Activated naive CD4-positive, alpha-beta T cell treated with anti-CD3 and anti-CD28 coated beads, Interleukin-2, amount 10 ng/mL, durations not matched to agents 7 days and 5 days (primary cell): Measurements from ENCODE around the gene CSRNP2.
A peak's percentile ranks its signal among the peaks of the same experiment; 100 is the strongest.

ENCODE experiments used
- CTCF ChIA-PET: fragments of 350-600 bp; sonication (Branson Sonifier 250); formaldehyde crosslinking; loops from one replicate; lab custom pipeline; 2021; ENCODE audit warnings: antibody characterized with exemption; lab: Charles Lee
- DNase-seq: peaks from one replicate; pipeline ENCODE4 v3.0.0-alpha.2; 2020
- H3K27ac Mint-ChIP-seq: one replicate; pipeline ENCODE4 v1.8.0; 2021; ENCODE audit warnings: mild to moderate bottlenecking, moderate library complexity, mixed read lengths
- H3K27me3 Mint-ChIP-seq: one replicate; pipeline ENCODE4 v1.8.0; 2021; ENCODE audit warnings: mild to moderate bottlenecking, mixed read lengths
- H3K36me3 Mint-ChIP-seq: one replicate; pipeline ENCODE4 v1.8.0; 2021; ENCODE audit warnings: mixed read lengths
- H3K4me1 Mint-ChIP-seq: one replicate; pipeline ENCODE4 v1.8.0; 2021; ENCODE audit warnings: mixed read lengths
- H3K4me3 Mint-ChIP-seq: one replicate; pipeline ENCODE4 v1.8.0; 2021; ENCODE audit warnings: mild to moderate bottlenecking, moderate library complexity, mixed read lengths
- H3K9me3 Mint-ChIP-seq: one replicate; pipeline ENCODE4 v1.8.0; 2021; ENCODE audit warnings: mixed read lengths

CSRNP2 gene

DNA sequence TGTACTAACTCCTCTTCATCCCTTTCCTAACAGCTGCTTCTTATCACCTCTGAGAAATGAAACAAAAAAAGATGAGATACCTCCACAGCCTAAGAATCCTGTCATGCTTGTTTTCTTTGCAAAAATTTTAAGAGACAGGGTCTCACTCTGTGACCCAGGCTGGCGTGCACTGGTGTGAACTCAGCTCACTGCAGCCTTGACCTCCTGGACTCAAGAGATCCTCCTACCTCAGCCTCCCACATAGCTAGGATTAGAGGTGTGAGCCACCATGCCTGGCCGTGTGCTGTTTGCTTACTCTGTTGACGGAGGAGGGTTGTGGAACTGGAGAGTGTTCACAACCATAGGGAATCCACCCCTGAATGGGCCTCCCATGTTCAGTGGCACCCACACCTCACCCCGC, 16.2 kb downstream of the CSRNP2 start:
- Mint-ChIP-seq H3K9me3 (no peaks in the 10 kb centered on the region), H3K36me3 (peaks cover 26% of the 10 kb centered on the region), H3K27me3 (no peaks in the 10 kb centered on the region), H3K4me3 (no peak overlapping the region), H3K4me1 (no peaks in the 10 kb centered on the region), H3K27ac (no peak overlapping the region)
- CTCF ChIA-PET: no interaction called here
- DNase-seq: no peak

DNA sequence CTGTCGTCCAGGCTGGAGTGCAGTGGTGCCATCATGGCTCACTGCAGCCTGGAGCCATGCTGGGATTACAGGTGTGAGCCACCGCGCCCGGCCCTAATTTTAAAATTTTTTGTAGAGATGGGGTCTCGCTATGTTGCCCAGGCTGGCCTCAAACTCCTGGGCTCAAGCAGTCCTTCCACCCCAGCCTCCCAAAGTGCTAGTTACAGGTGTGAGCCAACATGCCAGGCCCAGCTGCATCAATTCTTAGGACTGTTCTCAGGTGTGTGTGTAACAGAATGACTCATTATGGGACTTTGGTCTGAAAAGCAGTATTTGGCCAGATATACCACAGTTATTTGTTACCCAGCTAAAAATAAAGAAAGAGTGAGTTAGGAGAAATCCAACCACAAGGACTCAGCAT, 17.9 kb downstream of the CSRNP2 start:
- peaks cover 21% of the 10 kb centered on the region for H3K36me3 Mint-ChIP-seq
- H3K9me3 Mint-ChIP-seq: no peaks in the 10 kb centered on the region
- CTCF ChIA-PET: no interaction called here
- no peaks in the 10 kb centered on the region for H3K4me1 Mint-ChIP-seq
- no peak overlapping the region for H3K27ac Mint-ChIP-seq
- DNase-seq: no peak
- H3K27me3 Mint-ChIP-seq: no peaks in the 10 kb centered on the region
- H3K4me3 Mint-ChIP-seq: no peak overlapping the region

DNA sequence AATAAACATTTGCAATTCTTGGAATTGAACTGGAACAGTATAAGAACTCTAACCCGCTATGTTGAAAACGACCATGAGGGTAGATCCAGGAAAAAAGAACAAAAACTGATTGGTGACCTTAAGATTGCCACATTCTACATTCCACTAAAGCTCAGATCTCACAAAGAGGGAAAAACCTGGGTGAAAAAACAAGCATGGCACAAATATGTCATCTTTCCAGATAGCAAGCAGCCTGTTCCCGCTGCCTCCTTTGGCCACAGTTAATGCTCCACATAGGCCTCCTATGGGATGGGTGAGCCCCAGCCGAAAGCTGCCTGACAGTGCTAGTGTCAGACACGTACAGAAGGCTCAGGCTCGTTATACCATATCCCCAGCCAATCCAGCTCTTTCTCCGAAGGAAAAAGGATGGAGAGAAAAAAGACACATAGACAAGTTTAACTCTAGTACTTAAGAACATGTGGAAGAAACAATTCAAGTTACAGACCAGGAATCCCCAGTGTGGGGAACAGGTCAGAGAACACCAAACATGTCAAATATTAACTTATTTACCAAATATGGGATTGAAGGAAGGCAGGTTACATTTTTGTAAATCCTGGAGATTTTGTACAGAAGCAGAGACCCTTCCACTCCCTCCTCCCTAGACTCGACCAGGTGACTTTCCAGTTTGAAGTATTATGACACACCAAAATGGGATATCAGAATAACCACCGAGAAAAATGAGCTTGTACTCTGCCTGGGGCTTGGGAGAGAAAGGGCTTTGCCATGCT, 20.6 kb downstream of the CSRNP2 start:
- H3K27me3 Mint-ChIP-seq: no peaks in the 10 kb centered on the region
- CTCF ChIA-PET: interaction anchor here (1.9 kb wide), 1 partner anchor 190 kb away, joined by 5 read pairs; no protein-coding TSS in a partner anchor
- H3K9me3 Mint-ChIP-seq: no peaks in the 10 kb centered on the region
- H3K4me3 Mint-ChIP-seq: no peak overlapping the region
- H3K4me1 Mint-ChIP-seq: no peaks in the 10 kb centered on the region
- no peak overlapping the region for H3K27ac Mint-ChIP-seq
- no peak for DNase-seq
- peaks cover 32% of the 10 kb centered on the region for H3K36me3 Mint-ChIP-seq

DNA sequence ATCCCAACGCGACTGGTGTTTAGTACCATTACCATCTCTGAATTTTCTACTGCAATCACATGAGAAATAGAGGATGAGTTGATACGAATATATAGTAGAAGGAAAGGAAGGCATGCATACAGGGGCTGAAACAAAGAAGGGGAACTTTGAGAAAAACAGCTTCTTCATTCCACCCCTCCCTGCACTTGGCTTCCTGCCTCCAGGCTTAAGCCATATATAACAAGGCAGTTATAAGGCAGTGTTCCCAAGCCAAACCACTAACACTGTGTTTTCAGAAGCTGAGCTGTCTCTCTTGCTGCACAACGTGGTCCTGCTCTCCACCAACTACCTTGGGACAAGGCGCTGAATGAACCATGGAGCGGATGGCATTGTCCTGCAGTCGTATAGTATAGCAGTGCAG, 24.3 kb downstream of the CSRNP2 start:
- no peak for DNase-seq
- H3K9me3 Mint-ChIP-seq: no peaks in the 10 kb centered on the region
- peaks cover 39% of the 10 kb centered on the region for H3K36me3 Mint-ChIP-seq
- H3K27me3 Mint-ChIP-seq: no peaks in the 10 kb centered on the region
- CTCF ChIA-PET: no interaction called here
- no peaks in the 10 kb centered on the region for H3K4me1 Mint-ChIP-seq
- no peak overlapping the region for H3K27ac Mint-ChIP-seq
- no peak overlapping the region for H3K4me3 Mint-ChIP-seq

DNA sequence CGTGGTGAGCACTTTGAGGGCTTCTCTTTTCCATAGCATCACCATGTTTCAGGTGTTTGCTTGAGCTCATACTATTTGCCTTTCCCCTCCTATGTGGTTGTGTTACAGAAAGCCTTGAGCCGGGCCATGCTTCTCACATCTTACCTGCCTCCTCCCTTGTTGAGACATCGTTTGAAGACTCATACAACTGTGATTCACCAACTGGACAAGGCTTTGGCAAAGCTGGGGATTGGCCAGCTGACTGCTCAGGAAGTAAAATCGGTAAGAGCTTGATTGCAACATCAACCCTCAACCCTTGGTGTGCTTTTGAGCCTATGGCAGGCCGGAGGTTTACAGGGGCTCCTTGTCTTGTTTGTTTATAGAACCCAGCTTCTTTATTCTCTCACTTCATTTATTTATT, 27.2 kb downstream of the CSRNP2 start:
- Mint-ChIP-seq H3K27me3 (no peaks in the 10 kb centered on the region), H3K27ac (no peak overlapping the region), H3K36me3 (peaks cover 43% of the 10 kb centered on the region), H3K9me3 (no peaks in the 10 kb centered on the region), H3K4me1 (peaks cover 6% of the 10 kb centered on the region), H3K4me3 (no peak overlapping the region)
- CTCF ChIA-PET: interaction anchor here (1.6 kb wide), 1 partner anchor 197 kb away, joined by 6 read pairs; no protein-coding TSS in a partner anchor
- no peak for DNase-seq

DNA sequence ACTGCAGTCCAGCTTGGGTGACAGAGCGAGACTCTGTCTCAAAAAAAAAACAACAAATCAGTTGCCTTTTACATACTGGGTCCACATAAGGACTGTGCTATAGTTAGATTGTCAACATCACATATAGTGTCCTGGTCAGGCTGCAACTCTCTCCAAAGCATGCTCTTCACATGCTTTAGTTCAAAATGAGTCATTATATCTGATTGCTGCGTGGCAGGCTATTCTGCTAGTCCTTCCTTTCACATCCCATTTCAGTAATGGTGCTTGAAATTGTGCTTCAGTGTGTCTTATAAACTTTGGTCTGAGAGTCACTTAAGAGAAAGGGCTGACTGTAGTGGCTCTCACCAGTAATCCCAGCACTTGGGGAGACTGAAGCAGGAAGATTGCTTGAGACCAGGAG, 28.3 kb downstream of the CSRNP2 start:
- Mint-ChIP-seq H3K4me3 (no peak overlapping the region), H3K4me1 (peaks cover 10% of the 10 kb centered on the region), H3K27ac (no peak overlapping the region), H3K27me3 (no peaks in the 10 kb centered on the region), H3K9me3 (no peaks in the 10 kb centered on the region), H3K36me3 (peaks cover 42% of the 10 kb centered on the region)
- no peak for DNase-seq
- CTCF ChIA-PET: no interaction called here

DNA sequence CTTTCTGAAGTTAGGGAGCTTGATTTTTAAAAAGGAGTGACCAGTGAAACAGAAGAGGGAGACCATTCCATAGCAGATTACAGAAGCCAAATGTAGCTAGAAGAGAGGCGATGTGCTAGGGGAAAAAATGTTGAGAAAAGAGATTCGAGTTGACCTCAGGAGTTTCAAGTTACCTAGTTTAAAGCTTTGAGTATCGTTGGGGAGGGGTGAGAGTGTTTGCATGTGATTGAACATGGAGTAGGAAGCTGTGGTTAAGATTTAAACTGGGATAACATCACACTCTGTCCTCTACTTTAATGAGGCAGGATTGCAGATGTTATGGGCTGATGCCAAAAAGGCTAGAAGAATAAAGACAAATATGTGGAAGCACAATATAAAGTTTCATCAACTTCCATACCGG, 31.6 kb downstream of the CSRNP2 start:
- CTCF ChIA-PET: no interaction called here
- H3K9me3 Mint-ChIP-seq: no peaks in the 10 kb centered on the region
- no peak overlapping the region for H3K27ac Mint-ChIP-seq
- H3K4me3 Mint-ChIP-seq: no peak overlapping the region
- no peak for DNase-seq
- H3K4me1 Mint-ChIP-seq: peaks cover 33% of the 10 kb centered on the region
- H3K36me3 Mint-ChIP-seq: peaks cover 31% of the 10 kb centered on the region
- H3K27me3 Mint-ChIP-seq: no peaks in the 10 kb centered on the region

DNA sequence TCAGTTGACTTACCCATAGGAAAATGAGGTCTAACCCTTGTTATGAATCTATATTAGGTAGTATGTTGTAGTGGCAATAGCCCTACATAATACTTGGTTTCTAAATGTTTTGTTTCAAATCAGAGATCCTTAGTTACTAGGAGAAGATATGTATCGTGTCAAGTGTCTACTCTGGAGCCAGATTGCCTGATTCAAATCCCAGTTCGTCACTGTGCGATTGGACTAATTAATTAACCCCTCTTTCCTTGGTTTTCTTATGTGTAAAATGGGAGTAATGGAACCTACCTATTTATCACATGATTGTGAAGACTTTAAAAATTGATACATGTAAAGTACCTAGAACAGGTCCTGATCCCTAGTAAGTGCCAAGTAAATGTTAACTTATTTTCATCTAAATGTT, 33.9 kb downstream of the CSRNP2 start:
- peak overlapping the region; percentile 87 for H3K27ac Mint-ChIP-seq
- DNase-seq: no peak
- CTCF ChIA-PET: interaction anchor here (0.8 to 2.1 kb wide), 2 partner anchors 26 to 292 kb away, joined by 3 to 6 read pairs; no protein-coding TSS in a partner anchor

DNA sequence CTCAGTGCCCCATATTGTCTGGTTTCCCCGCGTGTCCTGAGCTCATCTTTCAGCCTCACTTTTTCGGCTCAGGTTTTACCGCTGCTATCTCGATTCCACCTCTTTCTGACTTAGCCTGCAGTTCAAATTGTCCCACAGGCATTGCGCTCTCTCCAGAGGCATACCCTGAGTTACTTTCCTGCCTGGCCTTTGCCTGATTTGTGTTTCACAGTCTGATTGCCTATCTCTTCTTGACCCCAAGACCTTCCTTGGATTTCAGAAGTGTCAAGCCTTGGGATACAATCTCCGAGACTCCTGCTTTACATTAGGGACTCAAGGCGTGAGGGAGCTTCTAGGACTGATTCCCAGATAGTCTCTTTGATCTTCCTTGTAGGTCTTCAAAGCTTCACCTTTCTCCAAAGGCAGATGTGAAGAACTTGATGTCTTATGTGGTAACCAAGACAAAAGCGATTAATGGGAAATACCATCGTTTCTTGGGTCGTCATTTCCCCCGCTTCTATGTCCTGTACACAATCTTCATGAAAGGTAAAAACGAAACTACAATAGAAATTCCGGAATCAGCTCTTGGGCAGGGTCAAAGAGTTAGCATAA, 34.6 kb downstream of the CSRNP2 start:
- H3K9me3 Mint-ChIP-seq: no peaks in the 10 kb centered on the region
- H3K4me1 Mint-ChIP-seq: peaks cover 36% of the 10 kb centered on the region
- H3K27ac Mint-ChIP-seq: peak overlapping the region; percentile 87
- H3K36me3 Mint-ChIP-seq: peaks cover 16% of the 10 kb centered on the region
- DNase-seq: peak; percentile 27
- H3K27me3 Mint-ChIP-seq: no peaks in the 10 kb centered on the region
- peak overlapping the region; percentile 94 for H3K4me3 Mint-ChIP-seq
- CTCF ChIA-PET: interaction anchor here (0.8 to 2.1 kb wide), 3 partner anchors 27 to 292 kb away, joined by 3 to 6 read pairs (median 3); no protein-coding TSS in a partner anchor

More for the DNA sequence above, 33.9 kb downstream of the CSRNP2 start:
- H3K9me3 Mint-ChIP-seq: no peaks in the 10 kb centered on the region
- H3K36me3 Mint-ChIP-seq: peaks cover 23% of the 10 kb centered on the region
- H3K4me3 Mint-ChIP-seq: peak overlapping the region; percentile 94
- no peaks in the 10 kb centered on the region for H3K27me3 Mint-ChIP-seq
- peaks cover 36% of the 10 kb centered on the region for H3K4me1 Mint-ChIP-seq

DNA sequence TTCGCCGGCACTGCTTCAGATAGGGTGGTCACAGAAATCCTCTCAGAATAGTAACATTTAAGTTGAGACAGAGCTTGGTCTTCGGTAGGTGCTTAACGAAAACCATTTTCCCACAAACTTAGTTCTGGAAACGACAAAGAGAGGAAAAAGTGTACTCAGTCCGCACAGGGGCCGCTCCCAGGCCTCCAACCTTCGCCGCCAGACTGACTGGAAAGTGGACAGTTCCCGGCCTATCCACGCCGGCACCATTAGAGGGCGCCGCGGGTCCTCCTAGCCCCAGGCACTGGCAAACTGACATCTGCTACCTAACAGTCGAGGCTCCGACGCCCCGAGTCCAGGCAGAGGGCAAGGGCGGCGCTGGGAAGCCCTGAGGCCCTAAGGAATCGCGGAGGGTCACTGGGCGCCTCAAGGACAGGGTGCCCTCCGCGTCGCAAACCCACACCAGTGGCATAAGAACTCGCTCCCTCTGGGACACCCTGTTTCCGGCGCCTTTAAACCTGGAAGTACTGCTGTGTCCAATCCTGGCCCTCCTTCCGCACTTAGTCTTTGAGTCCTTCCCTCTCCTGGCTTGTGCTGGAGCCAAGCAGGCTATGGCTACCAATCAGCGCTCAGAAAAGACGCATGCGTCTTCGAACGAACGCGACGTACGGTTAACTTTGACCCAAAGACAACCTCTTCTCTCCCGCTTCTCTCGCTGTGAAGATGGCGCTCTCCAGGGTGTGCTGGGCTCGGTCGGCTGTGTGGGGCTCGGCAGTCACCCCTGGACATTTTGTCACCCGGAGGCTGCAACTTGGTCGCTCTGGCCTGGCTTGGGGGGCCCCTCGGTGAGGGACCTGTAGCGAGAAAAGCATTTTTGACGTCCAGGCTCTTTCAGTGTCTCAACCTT, 35.5 kb downstream of the CSRNP2 start, which contains the start of gene LETMD1:
TSS of gene LETMD1 (plus strand) at position 673 of the 886 bp plus-strand sequence. CDS start at position 703, 30 bp downstream.
- peaks cover 12% of the 10 kb centered on the region for H3K36me3 Mint-ChIP-seq
- CTCF ChIA-PET: interaction anchor here (0.8 to 2.1 kb wide), 8 partner anchors 20 to 296 kb away, joined by 3 to 6 read pairs (median 4); partner anchors contain the start of gene SLC11A2
- H3K4me1 Mint-ChIP-seq: peaks cover 36% of the 10 kb centered on the region
- H3K9me3 Mint-ChIP-seq: no peaks in the 10 kb centered on the region
- peak within 1 kb of the TSS; percentile 94 for H3K4me3 Mint-ChIP-seq
- DNase-seq: peak; percentile 95
- H3K27me3 Mint-ChIP-seq: no peaks in the 10 kb centered on the region
- peak within 1 kb of the TSS; percentile 87 for H3K27ac Mint-ChIP-seq

DNA sequence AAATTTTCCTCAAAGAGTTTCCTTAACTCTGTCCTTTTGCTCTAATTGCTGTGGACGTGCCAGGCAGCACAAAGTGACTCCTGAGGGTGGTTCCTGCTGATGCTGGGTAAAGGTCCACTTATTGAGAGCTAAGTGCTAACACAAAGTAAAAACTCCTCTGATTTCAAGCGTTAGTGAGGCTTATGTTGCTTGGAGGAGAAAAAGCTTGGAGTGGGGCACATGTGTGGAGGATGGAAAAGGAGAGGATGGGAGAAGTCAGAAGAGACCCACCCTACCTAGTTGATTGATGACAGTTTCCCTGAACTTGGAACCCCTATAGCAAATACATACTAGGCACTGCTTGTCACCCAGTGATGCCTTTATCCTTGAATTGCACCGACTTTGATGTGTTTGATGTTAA, 47.1 kb downstream of the CSRNP2 start:
- Mint-ChIP-seq H3K9me3 (no peaks in the 10 kb centered on the region), H3K27me3 (peaks cover 9% of the 10 kb centered on the region)
- CTCF ChIA-PET: interaction anchor here (0.6 to 1.5 kb wide), 3 partner anchors 11 to 305 kb away, joined by 3 to 5 read pairs (median 4); no protein-coding TSS in a partner anchor

DNA sequence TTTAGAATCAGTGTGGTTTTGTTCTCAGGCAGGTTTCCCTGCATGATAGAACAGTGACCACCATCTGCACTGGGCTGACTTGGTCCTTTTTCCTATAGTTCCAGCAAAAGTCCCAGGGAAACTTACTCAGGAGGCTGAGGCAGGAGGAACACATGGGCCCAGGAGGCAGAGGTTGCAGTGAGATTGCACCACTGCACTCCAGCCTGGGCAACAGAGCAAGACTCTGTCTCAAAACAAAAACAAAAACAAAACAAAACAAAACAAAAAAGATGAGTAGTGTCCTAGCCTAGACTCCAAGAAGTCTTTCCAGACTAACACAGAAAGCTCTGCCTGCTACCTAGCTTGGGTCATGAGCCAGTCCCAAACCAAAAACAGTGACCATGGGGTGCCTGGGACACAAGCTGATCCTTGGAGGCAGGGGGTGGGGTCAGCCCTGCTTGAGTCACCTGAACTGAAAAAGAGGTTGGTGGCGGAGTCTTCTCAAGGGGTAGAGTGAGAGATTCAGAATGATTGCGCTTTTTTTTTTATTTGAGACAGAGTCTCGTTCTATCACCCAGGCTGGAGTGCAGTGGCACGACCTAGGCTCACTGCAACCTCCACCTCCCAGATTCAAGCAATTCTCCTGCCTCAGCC, 49.8 kb downstream of the CSRNP2 start:
- no peaks in the 10 kb centered on the region for H3K36me3 Mint-ChIP-seq
- no peak for DNase-seq
- CTCF ChIA-PET: interaction anchor here (1.3 kb wide), 1 partner anchor 48 kb away, joined by 3 read pairs; no protein-coding TSS in a partner anchor
- H3K27ac Mint-ChIP-seq: no peak overlapping the region
- peaks cover 19% of the 10 kb centered on the region for H3K27me3 Mint-ChIP-seq
- no peak overlapping the region for H3K4me3 Mint-ChIP-seq
- H3K4me1 Mint-ChIP-seq: no peaks in the 10 kb centered on the region
- no peaks in the 10 kb centered on the region for H3K9me3 Mint-ChIP-seq

More for the DNA sequence above, 47.1 kb downstream of the CSRNP2 start:
- Mint-ChIP-seq H3K4me3 (no peak overlapping the region), H3K27ac (no peak overlapping the region), H3K36me3 (no peaks in the 10 kb centered on the region), H3K4me1 (no peaks in the 10 kb centered on the region)
- DNase-seq: no peak

DNA sequence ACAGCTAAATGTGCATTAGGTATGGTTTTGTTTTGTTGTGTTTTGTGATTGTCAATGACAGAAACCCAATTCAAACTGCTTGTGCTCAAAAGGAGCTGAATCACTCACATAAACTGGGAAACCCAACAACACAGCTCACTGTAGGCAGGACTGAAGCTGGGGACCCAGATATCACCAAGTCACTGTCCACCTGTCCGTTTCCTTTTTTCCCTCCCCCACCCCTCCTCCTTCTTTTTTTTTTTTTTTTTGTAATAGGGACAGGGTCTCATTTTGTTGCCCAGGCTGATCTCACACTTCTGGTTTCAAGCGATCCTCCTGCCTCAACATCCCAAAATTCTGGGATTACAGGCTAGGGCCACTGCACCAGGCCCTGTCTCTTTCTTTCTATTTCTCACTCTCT, 50.3 kb downstream of the CSRNP2 start:
- no peak for DNase-seq
- H3K36me3 Mint-ChIP-seq: no peaks in the 10 kb centered on the region
- H3K27ac Mint-ChIP-seq: no peak overlapping the region
- CTCF ChIA-PET: interaction anchor here (1.3 kb wide), 1 partner anchor 47 kb away, joined by 3 read pairs; no protein-coding TSS in a partner anchor
- no peak overlapping the region for H3K4me3 Mint-ChIP-seq
- no peaks in the 10 kb centered on the region for H3K9me3 Mint-ChIP-seq
- H3K27me3 Mint-ChIP-seq: peaks cover 24% of the 10 kb centered on the region
- peaks cover 2% of the 10 kb centered on the region for H3K4me1 Mint-ChIP-seq
